Measurements from ENCODE around the gene TNFSF13B.
"Not testable (repeated sequence)": the region's sequence is repeated elsewhere in the genome, so short reads cannot be mapped to it uniquely, and the experiment has no call there.

TNFSF13B gene

GRCh38 chr13:108289819-108290218 lies 20.3 kb downstream of the TNFSF13B start:
- H3K27me3 ChIP-seq (ENCODE audit: control insufficient read depth, insufficient read depth, low read length), result no peaks in the 10 kb centered on the region
- no peak overlapping the region for H3K4me3 ChIP-seq (ENCODE audit: low read length)
- no peak overlapping the region for H3K27ac ChIP-seq (ENCODE audit: low read length)
- no peaks in the 10 kb centered on the region for H3K36me3 ChIP-seq (ENCODE audit: control insufficient read depth, low read depth, low read length)
- no peaks in the 10 kb centered on the region for H3K4me1 ChIP-seq (ENCODE audit: control insufficient read depth, low read depth, low read length)
- no peak overlapping the region for H3K9ac ChIP-seq (ENCODE audit: low read length)
- no peaks in the 10 kb centered on the region for H3K9me3 ChIP-seq (ENCODE audit: control insufficient read depth, low read depth, low read length)

- H3K27ac ChIP-seq (ENCODE audit: low read length), result no peak overlapping the region
- no peaks in the 10 kb centered on the region for H3K36me3 ChIP-seq (ENCODE audit: control insufficient read depth, low read depth, low read length)
- no peaks in the 10 kb centered on the region for H3K9me3 ChIP-seq (ENCODE audit: control insufficient read depth, low read depth, low read length)
- H3K4me3 ChIP-seq (ENCODE audit: low read length), result no peak overlapping the region
- H3K4me1 ChIP-seq (ENCODE audit: control insufficient read depth, low read depth, low read length), result no peaks in the 10 kb centered on the region
- no peaks in the 10 kb centered on the region for H3K27me3 ChIP-seq (ENCODE audit: control insufficient read depth, insufficient read depth, low read length)
- no peak overlapping the region for H3K9ac ChIP-seq (ENCODE audit: low read length)
Observed at GRCh38 chr13:108297114-108297513, 27.6 kb downstream of the TNFSF13B start.

- H3K4me1 ChIP-seq (ENCODE audit: control insufficient read depth, low read depth, low read length), result no peaks in the 10 kb centered on the region
- no peaks in the 10 kb centered on the region for H3K9me3 ChIP-seq (ENCODE audit: control insufficient read depth, low read depth, low read length)
- no peak overlapping the region for H3K4me3 ChIP-seq (ENCODE audit: low read length)
- H3K9ac ChIP-seq (ENCODE audit: low read length), result no peak overlapping the region
- H3K27me3 ChIP-seq (ENCODE audit: control insufficient read depth, insufficient read depth, low read length), result no peaks in the 10 kb centered on the region
- H3K27ac ChIP-seq (ENCODE audit: low read length), result no peak overlapping the region
- no peaks in the 10 kb centered on the region for H3K36me3 ChIP-seq (ENCODE audit: control insufficient read depth, low read depth, low read length)
Observed at GRCh38 chr13:108302279-108302678, 32.8 kb downstream of the TNFSF13B start.

- Histone ChIP-seq H3K9me3 (ENCODE audit: control insufficient read depth, low read depth, low read length) (no peaks in the 10 kb centered on the region), H3K4me3 (ENCODE audit: low read length) (no peak overlapping the region), H3K27ac (ENCODE audit: low read length) (no peak overlapping the region), H3K4me1 (ENCODE audit: control insufficient read depth, low read depth, low read length) (no peaks in the 10 kb centered on the region), H3K27me3 (ENCODE audit: control insufficient read depth, insufficient read depth, low read length) (no peaks in the 10 kb centered on the region), H3K9ac (ENCODE audit: low read length) (no peak overlapping the region), H3K36me3 (ENCODE audit: control insufficient read depth, low read depth, low read length) (no peaks in the 10 kb centered on the region)
Observed at GRCh38 chr13:108304170-108305016, 34.9 kb downstream of the TNFSF13B start.

- H3K9ac ChIP-seq (ENCODE audit: low read length), result no peak overlapping the region
- H3K36me3 ChIP-seq (ENCODE audit: control insufficient read depth, low read depth, low read length), result no peaks in the 10 kb centered on the region
- H3K27ac ChIP-seq (ENCODE audit: low read length), result no peak overlapping the region
- H3K27me3 ChIP-seq (ENCODE audit: control insufficient read depth, insufficient read depth, low read length), result no peaks in the 10 kb centered on the region
- no peaks in the 10 kb centered on the region for H3K4me1 ChIP-seq (ENCODE audit: control insufficient read depth, low read depth, low read length)
- no peak overlapping the region for H3K4me3 ChIP-seq (ENCODE audit: low read length)
- no peaks in the 10 kb centered on the region for H3K9me3 ChIP-seq (ENCODE audit: control insufficient read depth, low read depth, low read length)
Observed at GRCh38 chr13:108305655-108306054, 36.1 kb downstream of the TNFSF13B start.

GRCh38 chr13:108306860-108307259 lies 37.3 kb downstream of the TNFSF13B start:
- Histone ChIP-seq H3K4me1 (ENCODE audit: control insufficient read depth, low read depth, low read length) (no peaks in the 10 kb centered on the region), H3K27ac (ENCODE audit: low read length) (no peak overlapping the region), H3K36me3 (ENCODE audit: control insufficient read depth, low read depth, low read length) (no peaks in the 10 kb centered on the region), H3K27me3 (ENCODE audit: control insufficient read depth, insufficient read depth, low read length) (no peaks in the 10 kb centered on the region), H3K9me3 (ENCODE audit: control insufficient read depth, low read depth, low read length) (no peaks in the 10 kb centered on the region), H3K4me3 (ENCODE audit: low read length) (no peak overlapping the region), H3K9ac (ENCODE audit: low read length) (no peak overlapping the region)

GRCh38 chr13:108311596-108311995 lies 42.1 kb downstream of the TNFSF13B start:
- H3K27me3 ChIP-seq (ENCODE audit: control insufficient read depth, insufficient read depth, low read length); H3K27ac ChIP-seq (ENCODE audit: low read length); H3K9ac ChIP-seq (ENCODE audit: low read length); H3K4me1 ChIP-seq (ENCODE audit: control insufficient read depth, low read depth, low read length); H3K4me3 ChIP-seq (ENCODE audit: low read length); H3K9me3 ChIP-seq (ENCODE audit: control insufficient read depth, low read depth, low read length); H3K36me3 ChIP-seq (ENCODE audit: control insufficient read depth, low read depth, low read length): not testable (repeated sequence)

- Histone ChIP-seq H3K36me3 (ENCODE audit: control insufficient read depth, low read depth, low read length) (no peaks in the 10 kb centered on the region), H3K27me3 (ENCODE audit: control insufficient read depth, insufficient read depth, low read length) (no peaks in the 10 kb centered on the region), H3K4me1 (ENCODE audit: control insufficient read depth, low read depth, low read length) (no peaks in the 10 kb centered on the region), H3K9ac (ENCODE audit: low read length) (no peak overlapping the region), H3K27ac (ENCODE audit: low read length) (no peak overlapping the region), H3K9me3 (ENCODE audit: control insufficient read depth, low read depth, low read length) (no peaks in the 10 kb centered on the region), H3K4me3 (ENCODE audit: low read length) (no peak overlapping the region)
Observed at GRCh38 chr13:108313382-108313781, 43.9 kb downstream of the TNFSF13B start.

- H3K4me3 ChIP-seq (ENCODE audit: low read length), result no peak overlapping the region
Observed at GRCh38 chr13:108315273-108315672, 45.8 kb downstream of the TNFSF13B start.

GRCh38 chr13:108315991-108316390 lies 46.5 kb downstream of the TNFSF13B start:
- H3K36me3 ChIP-seq (ENCODE audit: control insufficient read depth, low read depth, low read length), result no peaks in the 10 kb centered on the region
- no peaks in the 10 kb centered on the region for H3K9me3 ChIP-seq (ENCODE audit: control insufficient read depth, low read depth, low read length)
- no peaks in the 10 kb centered on the region for H3K4me1 ChIP-seq (ENCODE audit: control insufficient read depth, low read depth, low read length)
- H3K27ac ChIP-seq (ENCODE audit: low read length), result no peak overlapping the region
- H3K4me3 ChIP-seq (ENCODE audit: low read length), result no peak overlapping the region
- H3K27me3 ChIP-seq (ENCODE audit: control insufficient read depth, insufficient read depth, low read length), result no peaks in the 10 kb centered on the region
- no peak overlapping the region for H3K9ac ChIP-seq (ENCODE audit: low read length)

More at GRCh38 chr13:108315273-108315672, 45.8 kb downstream of the TNFSF13B start:
- H3K36me3 ChIP-seq (ENCODE audit: control insufficient read depth, low read depth, low read length), result no peaks in the 10 kb centered on the region
- no peaks in the 10 kb centered on the region for H3K27me3 ChIP-seq (ENCODE audit: control insufficient read depth, insufficient read depth, low read length)
- no peak overlapping the region for H3K9ac ChIP-seq (ENCODE audit: low read length)
- no peaks in the 10 kb centered on the region for H3K4me1 ChIP-seq (ENCODE audit: control insufficient read depth, low read depth, low read length)
- H3K9me3 ChIP-seq (ENCODE audit: control insufficient read depth, low read depth, low read length), result no peaks in the 10 kb centered on the region
- no peak overlapping the region for H3K27ac ChIP-seq (ENCODE audit: low read length)

GRCh38 chr13:108316413-108316812 lies 46.9 kb downstream of the TNFSF13B start:
- H3K9ac ChIP-seq (ENCODE audit: low read length), result no peak overlapping the region

GRCh38 chr13:108322206-108322824 lies 52.8 kb downstream of the TNFSF13B start:
- Histone ChIP-seq H3K4me3 (ENCODE audit: low read length) (no peak overlapping the region), H3K4me1 (ENCODE audit: control insufficient read depth, low read depth, low read length) (peaks cover 13% of the 10 kb centered on the region), H3K27ac (ENCODE audit: low read length) (no peak overlapping the region), H3K9ac (ENCODE audit: low read length) (no peak overlapping the region), H3K9me3 (ENCODE audit: control insufficient read depth, low read depth, low read length) (no peaks in the 10 kb centered on the region), H3K36me3 (ENCODE audit: control insufficient read depth, low read depth, low read length) (no peaks in the 10 kb centered on the region), H3K27me3 (ENCODE audit: control insufficient read depth, insufficient read depth, low read length) (no peaks in the 10 kb centered on the region)

More at GRCh38 chr13:108316413-108316812, 46.9 kb downstream of the TNFSF13B start:
- Histone ChIP-seq H3K27ac (ENCODE audit: low read length) (no peak overlapping the region), H3K36me3 (ENCODE audit: control insufficient read depth, low read depth, low read length) (no peaks in the 10 kb centered on the region), H3K27me3 (ENCODE audit: control insufficient read depth, insufficient read depth, low read length) (no peaks in the 10 kb centered on the region), H3K4me1 (ENCODE audit: control insufficient read depth, low read depth, low read length) (no peaks in the 10 kb centered on the region), H3K9me3 (ENCODE audit: control insufficient read depth, low read depth, low read length) (no peaks in the 10 kb centered on the region), H3K4me3 (ENCODE audit: low read length) (no peak overlapping the region)

Data from iPS-18a (cell line).